A673 (cell line): ENCODE results near the gene FPGT.

Source experiments
- EZH2 ChIP-seq: fragments of 200-600 bp; sonication (generic); IDR thresholded peaks from 2 replicates; pipeline ENCODE4 v1.6.1; 2017; ENCODE audit warnings: borderline replicate concordance, low read depth, mild to moderate bottlenecking, mixed read lengths, antibody characterized with exemption, low read length; ENCODE audit not compliant: poor library complexity, severe bottlenecking
- TF ChIP-seq, protein P1 (sequence below): fragments of 300-800, 200-600 bp; sonication (generic); conservative IDR thresholded peaks from 2 replicates; pipeline ENCODE4 v1.5.1; 2017; ENCODE audit warnings: low read depth, mild to moderate bottlenecking, antibody characterized with exemption, low read length, moderate library complexity, mixed read lengths

DNA sequence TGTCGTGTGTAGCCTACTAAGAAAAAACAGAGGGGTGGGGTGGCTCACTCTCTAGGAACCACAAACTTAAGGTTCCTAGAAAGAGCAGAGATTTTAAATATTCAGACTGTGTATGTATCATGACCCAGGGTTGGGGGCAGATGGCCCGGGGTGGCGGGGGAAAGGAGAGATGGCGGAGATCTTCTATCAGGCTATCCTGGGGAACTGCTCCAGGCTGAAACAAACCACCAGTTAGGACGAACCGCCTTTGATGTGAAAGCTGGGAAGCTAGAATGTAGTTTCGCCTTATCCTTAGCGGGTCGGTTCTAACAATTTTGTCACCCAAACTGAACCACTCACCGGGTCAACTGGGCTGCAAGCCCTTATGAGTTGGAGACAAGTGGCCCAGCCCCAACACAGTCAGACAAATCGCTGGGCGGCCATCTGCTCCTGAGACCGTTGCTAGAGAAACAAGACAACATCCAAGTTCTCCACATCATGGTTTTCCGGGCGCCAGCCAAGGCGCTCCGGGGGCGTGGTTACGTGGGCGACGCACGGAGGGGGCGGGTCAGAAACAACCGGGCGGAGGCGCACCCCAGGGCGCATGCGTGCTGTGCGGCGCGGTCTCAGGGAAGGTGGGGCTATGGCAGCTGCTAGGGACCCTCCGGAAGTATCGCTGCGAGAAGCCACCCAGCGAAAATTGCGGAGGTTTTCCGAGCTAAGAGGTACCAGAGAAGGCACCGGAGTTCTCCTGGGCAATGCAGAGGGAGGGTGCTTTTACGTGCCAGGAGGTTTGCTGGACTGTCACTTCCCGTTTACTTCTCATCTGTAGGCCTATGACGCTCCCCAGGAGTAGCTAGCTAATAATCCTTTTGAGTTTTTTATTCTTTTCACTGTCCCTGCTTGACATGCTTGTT lies at the start of gene FPGT, which contains the start of gene LRRIQ3:
- TF ChIP-seq EZH2, result no peak
- TF ChIP-seq, protein P1, sequence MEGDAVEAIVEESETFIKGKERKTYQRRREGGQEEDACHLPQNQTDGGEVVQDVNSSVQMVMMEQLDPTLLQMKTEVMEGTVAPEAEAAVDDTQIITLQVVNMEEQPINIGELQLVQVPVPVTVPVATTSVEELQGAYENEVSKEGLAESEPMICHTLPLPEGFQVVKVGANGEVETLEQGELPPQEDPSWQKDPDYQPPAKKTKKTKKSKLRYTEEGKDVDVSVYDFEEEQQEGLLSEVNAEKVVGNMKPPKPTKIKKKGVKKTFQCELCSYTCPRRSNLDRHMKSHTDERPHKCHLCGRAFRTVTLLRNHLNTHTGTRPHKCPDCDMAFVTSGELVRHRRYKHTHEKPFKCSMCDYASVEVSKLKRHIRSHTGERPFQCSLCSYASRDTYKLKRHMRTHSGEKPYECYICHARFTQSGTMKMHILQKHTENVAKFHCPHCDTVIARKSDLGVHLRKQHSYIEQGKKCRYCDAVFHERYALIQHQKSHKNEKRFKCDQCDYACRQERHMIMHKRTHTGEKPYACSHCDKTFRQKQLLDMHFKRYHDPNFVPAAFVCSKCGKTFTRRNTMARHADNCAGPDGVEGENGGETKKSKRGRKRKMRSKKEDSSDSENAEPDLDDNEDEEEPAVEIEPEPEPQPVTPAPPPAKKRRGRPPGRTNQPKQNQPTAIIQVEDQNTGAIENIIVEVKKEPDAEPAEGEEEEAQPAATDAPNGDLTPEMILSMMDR, result no peak
